Keratinocyte (primary cell): ENCODE results near the gene IL17RC.

Source experiments
- CTCF ChIP-seq, 3 experiments: IDR thresholded peaks in 1 of 3; conservative IDR thresholded peaks in 1 of 3; optimal IDR thresholded peaks in 1 of 3; 2 replicates in 2 of 3; 3 replicates in 1 of 3; pipeline versions ENCODE3 to v1.5.1; 2011; ENCODE audit warnings: low read length in 3 of 3, mild to moderate bottlenecking in 3 of 3, moderate library complexity in 2 of 3, control low read depth in 1 of 3, inconsistent platforms in 1 of 3; ENCODE audit not compliant: insufficient read depth in 2 of 3; ENCODE audit errors: extremely low read depth in 1 of 3
- EZH2 ChIP-seq: IDR thresholded peaks from one replicate; pipeline ENCODE4 v1.6.1; 2012; ENCODE audit warnings: inconsistent platforms, mild to moderate bottlenecking, low read length, moderate library complexity

GRCh38 chr3:9942934-9943690, 26.2 kb downstream of the IL17RC start:
- TF ChIP-seq CTCF (optimal IDR thresholded peaks at IDR 0.05 in 1 of 3, IDR thresholded peaks at IDR 0.05 in 1 of 3, conservative IDR thresholded peaks at IDR 0.05 in 1 of 3; ENCODE audit: extremely low read depth in 1 of 3, insufficient read depth in 2 of 3, low read length in 3 of 3) (no peak), EZH2 (no peak)
